Cardiac muscle cell (in vitro differentiated cells and primary cell): ENCODE data around the gene CDC37L1. TPM values are rescaled to one million over a fixed set of nuclear protein-coding genes. Genes with fewer than 3 reads are reported as not detected.

Experiments used
- DNase-seq, 2 donors: peaks; one replicate each; pipeline versions ENCODE4 v3.0.0 to v3.0.0-alpha.2; 2010 to 2017; ENCODE audit warnings: low read depth in 1 of 2, low spot score in 1 of 2
- H3K27ac ChIP-seq: fragments of 200-600 bp; sonication (generic); 2 replicates; pipeline ENCODE4 v1.5.1; 2016
- H3K27me3 ChIP-seq: fragments of 200-600 bp; sonication (generic); 2 replicates; pipeline ENCODE4 v1.6.0; 2016; ENCODE audit warnings: control low read depth
- H3K36me3 ChIP-seq: fragments of 200-600 bp; sonication (generic); 2 replicates; pipeline ENCODE4 v1.5.1; 2016; ENCODE audit warnings: control low read depth
- H3K4me1 ChIP-seq: fragments of 200-600 bp; sonication (generic); 2 replicates; pipeline ENCODE4 v1.8.1; 2017; ENCODE audit warnings: low read depth, mild to moderate bottlenecking, mixed run types
- H3K4me3 ChIP-seq: fragments of 200-600 bp; sonication (generic); 2 replicates; pipeline ENCODE4 v1.5.1; 2016; ENCODE audit warnings: mild to moderate bottlenecking
- H3K9me3 ChIP-seq: fragments of 200-600 bp; sonication (generic); 2 replicates; pipeline ENCODE4 v1.5.1; 2017; ENCODE audit warnings: low read depth, mild to moderate bottlenecking, control low read depth
- CTCF ChIP-seq: IDR thresholded peaks from 2 replicates; pipeline ENCODE4 v1.5.1; 2012; ENCODE audit warnings: low read depth, mild to moderate bottlenecking, low read length
- polyA plus RNA-seq: library from polyadenylated mRNA; unstranded; fragments of >200 nt; fragmentation: Nextera tagmentation; extraction: Ambion mirVana; gene quantifications from 2 replicates; pipeline ENCODE4 v1.2.1, GENCODE V29; 2016
- total RNA-seq: library from RNA; depleted of rRNA; stranded (reverse); fragments of >200 nt; gene quantifications from 2 replicates; pipeline ENCODE4 v1.2.3, GENCODE V29; 2016

The CDC37L1 gene
- total and polyA plus RNA-seq, 2 experiments from 2014 or later, result 19.6 to 39.2 TPM

GRCh38 chr9:4739587-4740387 is 60.4 kb downstream of the CDC37L1 start:
- peak; percentile 7 for TF ChIP-seq CTCF
- DNase-seq, result peak in 1 of 2 donors; percentile 17
- Histone ChIP-seq H3K9me3 (no peaks in the 10 kb centered on the region), H3K4me1 (peaks cover 11% of the 10 kb centered on the region), H3K27me3 (no peaks in the 10 kb centered on the region), H3K27ac (peak overlapping the region; percentile 81), H3K36me3 (no peaks in the 10 kb centered on the region), H3K4me3 (peak overlapping the region; percentile 51)

- Histone ChIP-seq H3K27ac (peak overlapping the region; percentile 81), H3K36me3 (no peaks in the 10 kb centered on the region), H3K9me3 (no peaks in the 10 kb centered on the region), H3K4me3 (peak overlapping the region; percentile 51), H3K27me3 (no peaks in the 10 kb centered on the region), H3K4me1 (peaks cover 11% of the 10 kb centered on the region)
- no peak for TF ChIP-seq CTCF
- peak in 1 of 2 donors; percentile 35 for DNase-seq
These were observed 60.9 kb downstream of the CDC37L1 start for GRCh38 chr9:4740388-4740637.

GRCh38 chr9:4740638-4741364 is 61.4 kb downstream of the CDC37L1 start, which contains the start of gene AK3:
Gene AK3, minus strand, starts transcription at chr9:4741202. Its CDS starts 115 bp downstream, at chr9:4741087.
- DNase-seq, result peak; percentile 91 to 95
- H3K4me1 ChIP-seq, result peaks cover 11% of the 10 kb centered on the region
- H3K4me3 ChIP-seq, result peak within 1 kb of the TSS; percentile 51
- peak within 1 kb of the TSS; percentile 81 for H3K27ac ChIP-seq
- H3K27me3 ChIP-seq, result no peaks in the 10 kb centered on the region
- no peaks in the 10 kb centered on the region for H3K9me3 ChIP-seq
- TF ChIP-seq CTCF, result peak; percentile 26
- H3K36me3 ChIP-seq, result no peaks in the 10 kb centered on the region

GRCh38 chr9:4741365-4742089 is 62.2 kb downstream of the CDC37L1 start:
- H3K9me3 ChIP-seq, result no peaks in the 10 kb centered on the region
- H3K4me3 ChIP-seq, result peak overlapping the region; percentile 51
- peak; percentile 32 to 54 for DNase-seq
- H3K4me1 ChIP-seq, result peaks cover 11% of the 10 kb centered on the region
- no peaks in the 10 kb centered on the region for H3K36me3 ChIP-seq
- H3K27ac ChIP-seq, result peak overlapping the region; percentile 81
- no peaks in the 10 kb centered on the region for H3K27me3 ChIP-seq
- TF ChIP-seq CTCF, result no peak

- H3K4me1 ChIP-seq, result peaks cover 11% of the 10 kb centered on the region
- H3K9me3 ChIP-seq, result no peaks in the 10 kb centered on the region
- DNase-seq, result no peak
- no peak for TF ChIP-seq CTCF
- no peaks in the 10 kb centered on the region for H3K27me3 ChIP-seq
- peak overlapping the region; percentile 81 for H3K27ac ChIP-seq
- H3K4me3 ChIP-seq, result peak overlapping the region; percentile 51
- no peaks in the 10 kb centered on the region for H3K36me3 ChIP-seq
These were observed 62.9 kb downstream of the CDC37L1 start for GRCh38 chr9:4742246-4742645.
